IPS-NIHi11 (cell line): ENCODE results near the gene PNLIP.

ENCODE experiments used
- DNase-seq: peaks from one replicate; pipeline ENCODE4 v3.0.0; 2012; ENCODE audit warnings: mixed read lengths, low spot score

PNLIP gene

GRCh38 chr10:116545756-116546155, at the start of gene PNLIP:
Gene PNLIP, plus strand, starts transcription at chr10:116545931. Its CDS starts 162 bp downstream, at chr10:116546093.
- DNase-seq: no peak

GRCh38 chr10:116504786-116505185, 40.9 kb upstream of the PNLIP start:
- DNase-seq: no peak

GRCh38 chr10:116510565-116510964, 35.2 kb upstream of the PNLIP start:
- DNase-seq: no peak

- no peak for DNase-seq
These were observed 34.4 kb upstream of the PNLIP start for GRCh38 chr10:116511365-116511764.

GRCh38 chr10:116521424-116522290, 24.1 kb upstream of the PNLIP start:
- DNase-seq: peak; percentile 44

- no peak for DNase-seq
These were observed 22.8 kb upstream of the PNLIP start for GRCh38 chr10:116522803-116523381.

- DNase-seq: no peak
These were observed 21.0 kb upstream of the PNLIP start for GRCh38 chr10:116524736-116525135.

- DNase-seq: no peak
These were observed 19.5 kb upstream of the PNLIP start for GRCh38 chr10:116526219-116526618.

- DNase-seq: no peak
These were observed 8.9 kb upstream of the PNLIP start for GRCh38 chr10:116536810-116537209.

GRCh38 chr10:116538456-116538855, 7.3 kb upstream of the PNLIP start:
- DNase-seq: no peak

- DNase-seq: no peak
These were observed 6.7 kb upstream of the PNLIP start for GRCh38 chr10:116538992-116539391.

- no peak for DNase-seq
These were observed 4.9 kb upstream of the PNLIP start for GRCh38 chr10:116540814-116541213.

- no peak for DNase-seq
These were observed 3.6 kb upstream of the PNLIP start for GRCh38 chr10:116542007-116542677.

- DNase-seq: no peak
These were observed 609 bp upstream of the PNLIP start for GRCh38 chr10:116545122-116545521.

GRCh38 chr10:116548301-116548700, 2.6 kb downstream of the PNLIP start:
- no peak for DNase-seq

GRCh38 chr10:116553378-116553980, 7.7 kb downstream of the PNLIP start:
- no peak for DNase-seq

- no peak for DNase-seq
These were observed 8.9 kb downstream of the PNLIP start for GRCh38 chr10:116554628-116555027.

GRCh38 chr10:116555880-116556279, 10.1 kb downstream of the PNLIP start:
- DNase-seq: no peak

GRCh38 chr10:116557305-116557880, 11.7 kb downstream of the PNLIP start:
- DNase-seq: no peak

- DNase-seq: no peak
These were observed 19.8 kb downstream of the PNLIP start for GRCh38 chr10:116565534-116565933.

GRCh38 chr10:116566932-116567331, 21.2 kb downstream of the PNLIP start:
- no peak for DNase-seq

- no peak for DNase-seq
These were observed 21.6 kb downstream of the PNLIP start for GRCh38 chr10:116567335-116567734.
